Thyroid gland (tissue), 4 donors: ENCODE measurements around the gene ATP6V0C.

Source experiments
- POLR2A ChIP-seq, 2 donors: fragments of 450-650 bp; IDR thresholded peaks; one replicate each; pipeline ENCODE4 v1.6.1; 2017; ENCODE audit warnings: antibody characterized with exemption in 2 of 2, mild to moderate bottlenecking in 2 of 2, moderate library complexity in 1 of 2
- TF ChIP-seq, protein P1 (sequence below), 6 experiments: fragments of 200-600 bp in 3 of 6; fragments of 450-650 bp in 3 of 6; sonication (generic) in 3 of 6; IDR thresholded peaks; one replicate each; pipeline ENCODE4 v1.5.1; 2016 to 2019; ENCODE audit warnings: antibody characterized with exemption in 6 of 6, mild to moderate bottlenecking in 2 of 6, inconsistent platforms in 1 of 6, moderate library complexity in 1 of 6

GRCh38 chr16:2482708-2483534 lies 30.8 kb upstream of the ATP6V0C start:
- TF ChIP-seq, protein P1, sequence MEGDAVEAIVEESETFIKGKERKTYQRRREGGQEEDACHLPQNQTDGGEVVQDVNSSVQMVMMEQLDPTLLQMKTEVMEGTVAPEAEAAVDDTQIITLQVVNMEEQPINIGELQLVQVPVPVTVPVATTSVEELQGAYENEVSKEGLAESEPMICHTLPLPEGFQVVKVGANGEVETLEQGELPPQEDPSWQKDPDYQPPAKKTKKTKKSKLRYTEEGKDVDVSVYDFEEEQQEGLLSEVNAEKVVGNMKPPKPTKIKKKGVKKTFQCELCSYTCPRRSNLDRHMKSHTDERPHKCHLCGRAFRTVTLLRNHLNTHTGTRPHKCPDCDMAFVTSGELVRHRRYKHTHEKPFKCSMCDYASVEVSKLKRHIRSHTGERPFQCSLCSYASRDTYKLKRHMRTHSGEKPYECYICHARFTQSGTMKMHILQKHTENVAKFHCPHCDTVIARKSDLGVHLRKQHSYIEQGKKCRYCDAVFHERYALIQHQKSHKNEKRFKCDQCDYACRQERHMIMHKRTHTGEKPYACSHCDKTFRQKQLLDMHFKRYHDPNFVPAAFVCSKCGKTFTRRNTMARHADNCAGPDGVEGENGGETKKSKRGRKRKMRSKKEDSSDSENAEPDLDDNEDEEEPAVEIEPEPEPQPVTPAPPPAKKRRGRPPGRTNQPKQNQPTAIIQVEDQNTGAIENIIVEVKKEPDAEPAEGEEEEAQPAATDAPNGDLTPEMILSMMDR (IDR thresholded peaks at IDR 0.05), result no peak
- no peak for TF ChIP-seq POLR2A (IDR thresholded peaks at IDR 0.05)
